ENCODE data around the gene CCDC200. TPM values are rescaled to one million over a fixed set of nuclear protein-coding genes. Genes with fewer than 3 reads are reported as not detected.

The CCDC200 gene
- total and polyA plus RNA-seq, 2 donors (not counting 3 experiments of a cell fraction or from before 2014, with no cell fraction given) = not detected

DNA sequence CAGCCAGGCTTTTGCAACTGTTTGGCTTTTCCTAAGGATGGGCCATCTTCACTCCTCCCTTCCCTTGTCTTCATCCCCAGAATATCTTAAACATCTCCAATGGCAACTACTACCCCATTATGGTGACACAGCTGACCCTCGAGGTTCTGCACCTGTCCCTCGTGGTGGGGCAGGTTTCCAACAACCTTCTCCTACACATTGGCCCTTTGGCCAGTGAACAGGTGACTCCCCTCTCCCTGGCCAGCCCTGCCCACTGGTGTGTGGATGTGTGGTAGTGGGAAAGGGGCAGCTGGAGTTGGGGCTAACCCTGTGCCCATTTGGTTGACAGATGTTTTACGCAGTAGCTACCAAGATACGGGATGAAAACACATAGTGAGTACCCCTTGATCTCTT, 12.1 kb downstream of the CCDC200 start:
- H3K4me3 ChIP-seq (replicated peaks in 1 of 3; ENCODE audit: insufficient read depth in 1 of 3, low read depth in 1 of 3, low read length in 3 of 3) = no peak overlapping the region
- DNase-seq (ENCODE audit: low read depth, low spot score) (no peak), FAIRE-seq (no peak)
- H2AFZ ChIP-seq (ENCODE audit: low read depth, low read length) = no peak overlapping the region
- H3K27me3 ChIP-seq (ENCODE audit: control insufficient read depth in 2 of 2, insufficient read depth in 2 of 2, low read length in 2 of 2) = no peaks in the 10 kb centered on the region
- no peak overlapping the region for H3K4me2 ChIP-seq (ENCODE audit: insufficient read depth, low read length)
- no peak overlapping the region for H3K27ac ChIP-seq (ENCODE audit: insufficient read depth, low read depth, low read length)
- no peak for TF ChIP-seq MYC (IDR thresholded peaks at IDR 0.05; ENCODE audit: low read depth, low read length)
- dilution Hi-C loops (cut with MboI; ENCODE audit: extremely low pct_ligation_motif_present, low sequenced_read_pairs) (no loop called here), intact Hi-C loops (cut with micrococcal nuclease) (no loop called here)
- H3K36me3 ChIP-seq (ENCODE audit: control insufficient read depth in 2 of 2, extremely low read depth in 1 of 2, insufficient read depth in 2 of 2, low read length in 2 of 2) = peaks cover 9 to 19% of the 10 kb centered on the region in 2 experiments
- H3K79me2 ChIP-seq (ENCODE audit: control insufficient read depth, insufficient read depth, low read length) = peaks cover 5% of the 10 kb centered on the region
- BruUV-seq (replicated peaks) = no TSS peak
- H3K9ac ChIP-seq (replicated peaks; ENCODE audit: extremely low read depth, insufficient read depth, low read length) = no peak overlapping the region
- no peaks in the 10 kb centered on the region for H3K9me3 ChIP-seq (replicated peaks; ENCODE audit: control insufficient read depth, insufficient read depth, low read length)
- H3K9me1 ChIP-seq (replicated peaks; ENCODE audit: control insufficient read depth, extremely low read depth, insufficient read depth, low read length) = no peaks in the 10 kb centered on the region
- POLR2A ChIA-PET = interaction anchor here (2.6 kb wide), 1 partner anchor 99 kb away, joined by 10 read pairs; no protein-coding TSS in a partner anchor
- H4K20me1 ChIP-seq (replicated peaks; ENCODE audit: control insufficient read depth, extremely low read depth, insufficient read depth, low read length) = no peaks in the 10 kb centered on the region
- CTCF ChIA-PET = interaction anchor here (1.4 kb wide), 1 partner anchor 93 kb away, joined by 4 read pairs; no protein-coding TSS in a partner anchor
- peaks cover 11% of the 10 kb centered on the region for H3K4me1 ChIP-seq (ENCODE audit: control insufficient read depth, extremely low read depth, insufficient read depth, low read length)

DNA sequence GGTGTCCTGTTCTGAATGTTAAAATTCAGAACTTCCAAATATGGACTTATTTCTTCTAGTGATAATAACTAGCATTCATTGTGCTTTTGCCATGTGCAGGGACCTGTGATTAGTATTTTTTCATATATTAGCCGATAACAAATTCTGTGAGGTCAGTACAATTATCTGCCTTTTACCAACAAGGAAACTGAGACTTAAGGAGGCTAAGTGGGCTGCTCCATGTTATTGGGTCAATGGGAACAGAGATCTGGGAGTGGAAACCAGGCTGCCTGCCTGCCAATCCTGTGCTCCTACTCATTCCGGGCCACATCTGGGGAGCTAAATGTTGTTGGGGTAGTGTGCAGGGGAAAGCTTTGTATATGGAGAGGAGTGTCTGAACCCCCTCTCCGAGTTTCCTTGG, 13.1 kb downstream of the CCDC200 start:
- FAIRE-seq = no peak
- dilution Hi-C loops (cut with MboI; ENCODE audit: extremely low pct_ligation_motif_present, low sequenced_read_pairs) (no loop called here), intact Hi-C loops (cut with micrococcal nuclease) (no loop called here)
- TF ChIP-seq GATA2 (IDR thresholded peaks at IDR 0.05; ENCODE audit: insufficient read depth, insufficient read length, low read depth, low read length) = no peak
- TF ChIP-seq POLR2A (IDR thresholded peaks at IDR 0.05; ENCODE audit: low read depth, low read length) = no peak
- TF ChIP-seq JUN (IDR thresholded peaks at IDR 0.05; ENCODE audit: borderline replicate concordance, insufficient read depth, insufficient read length, low read depth) = no peak
- no peak for TF ChIP-seq MYC (IDR thresholded peaks at IDR 0.05; ENCODE audit: low read depth, low read length)
- TF ChIP-seq, protein P1, sequence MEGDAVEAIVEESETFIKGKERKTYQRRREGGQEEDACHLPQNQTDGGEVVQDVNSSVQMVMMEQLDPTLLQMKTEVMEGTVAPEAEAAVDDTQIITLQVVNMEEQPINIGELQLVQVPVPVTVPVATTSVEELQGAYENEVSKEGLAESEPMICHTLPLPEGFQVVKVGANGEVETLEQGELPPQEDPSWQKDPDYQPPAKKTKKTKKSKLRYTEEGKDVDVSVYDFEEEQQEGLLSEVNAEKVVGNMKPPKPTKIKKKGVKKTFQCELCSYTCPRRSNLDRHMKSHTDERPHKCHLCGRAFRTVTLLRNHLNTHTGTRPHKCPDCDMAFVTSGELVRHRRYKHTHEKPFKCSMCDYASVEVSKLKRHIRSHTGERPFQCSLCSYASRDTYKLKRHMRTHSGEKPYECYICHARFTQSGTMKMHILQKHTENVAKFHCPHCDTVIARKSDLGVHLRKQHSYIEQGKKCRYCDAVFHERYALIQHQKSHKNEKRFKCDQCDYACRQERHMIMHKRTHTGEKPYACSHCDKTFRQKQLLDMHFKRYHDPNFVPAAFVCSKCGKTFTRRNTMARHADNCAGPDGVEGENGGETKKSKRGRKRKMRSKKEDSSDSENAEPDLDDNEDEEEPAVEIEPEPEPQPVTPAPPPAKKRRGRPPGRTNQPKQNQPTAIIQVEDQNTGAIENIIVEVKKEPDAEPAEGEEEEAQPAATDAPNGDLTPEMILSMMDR (IDR thresholded peaks at IDR 0.05; ENCODE audit: extremely low read depth in 1 of 2, insufficient read depth in 1 of 2, low read depth in 1 of 2, low read length in 2 of 2) = no peak
- TF ChIP-seq, protein P2, sequence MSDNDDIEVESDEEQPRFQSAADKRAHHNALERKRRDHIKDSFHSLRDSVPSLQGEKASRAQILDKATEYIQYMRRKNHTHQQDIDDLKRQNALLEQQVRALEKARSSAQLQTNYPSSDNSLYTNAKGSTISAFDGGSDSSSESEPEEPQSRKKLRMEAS (IDR thresholded peaks at IDR 0.05; ENCODE audit: insufficient read depth, insufficient read length) = no peak
- TF ChIP-seq POLR2AphosphoS5 (IDR thresholded peaks at IDR 0.05; ENCODE audit: insufficient read depth, low read depth, low read length) = no peak
- no peak for TF ChIP-seq EZH2 (IDR thresholded peaks at IDR 0.05; ENCODE audit: borderline replicate concordance, low read depth, low read length, severe bottlenecking)
- TF ChIP-seq FOS (IDR thresholded peaks at IDR 0.05; ENCODE audit: borderline replicate concordance, insufficient read depth, low read length) = no peak
- Histone ChIP-seq H3K4me3 (replicated peaks in 1 of 3; ENCODE audit: insufficient read depth in 1 of 3, low read depth in 1 of 3, low read length in 3 of 3) (no peak overlapping the region), H3K27me3 (ENCODE audit: control insufficient read depth in 2 of 2, insufficient read depth in 2 of 2, low read length in 2 of 2) (no peaks in the 10 kb centered on the region), H3K9ac (replicated peaks; ENCODE audit: extremely low read depth, insufficient read depth, low read length) (no peak overlapping the region), H3K4me2 (ENCODE audit: insufficient read depth, low read length) (no peak overlapping the region), H3K36me3 (ENCODE audit: control insufficient read depth in 2 of 2, extremely low read depth in 1 of 2, insufficient read depth in 2 of 2, low read length in 2 of 2) (peaks cover 9 to 19% of the 10 kb centered on the region in 2 experiments), H2AFZ (ENCODE audit: low read depth, low read length) (no peak overlapping the region), H3K4me1 (ENCODE audit: control insufficient read depth, extremely low read depth, insufficient read depth, low read length) (peaks cover 16% of the 10 kb centered on the region), H3K79me2 (ENCODE audit: control insufficient read depth, insufficient read depth, low read length) (peaks cover 5% of the 10 kb centered on the region), H4K20me1 (replicated peaks; ENCODE audit: control insufficient read depth, extremely low read depth, insufficient read depth, low read length) (no peaks in the 10 kb centered on the region), H3K9me1 (replicated peaks; ENCODE audit: control insufficient read depth, extremely low read depth, insufficient read depth, low read length) (no peaks in the 10 kb centered on the region), H3K9me3 (replicated peaks; ENCODE audit: control insufficient read depth, insufficient read depth, low read length) (no peaks in the 10 kb centered on the region), H3K27ac (ENCODE audit: insufficient read depth, low read depth, low read length) (no peak overlapping the region)
- ChIA-PET POLR2A (interaction anchor here (2.6 kb wide), 1 partner anchor 100 kb away, joined by 10 read pairs; no protein-coding TSS in a partner anchor), CTCF (no interaction called here)
- DNase-seq (ENCODE audit: low read depth, low spot score) = no peak
- BruUV-seq (replicated peaks) = no TSS peak

All from endothelial cell of umbilical vein (primary cell).